Stimulated activated CD8-positive, alpha-beta memory T cell treated with anti-CD3 and anti-CD28 coated beads, Interleukin-4, amount 100 ng/mL, for 24 hours (primary cell): Measurements from ENCODE around the gene COPS6.
"Not testable (repeated sequence)": the region's sequence is repeated elsewhere in the genome, so short reads cannot be mapped to it uniquely, and the experiment has no call there.

Source experiments
- DNase-seq: peaks from one replicate; pipeline ENCODE4 v3.0.0-alpha.2; 2020; ENCODE audit warnings: low read depth

The COPS6 gene

GRCh38 chr7:100127866-100128636 lies 39.3 kb downstream of the COPS6 start:
- DNase-seq = no peak

- DNase-seq = no peak
Measured at GRCh38 chr7:100128637-100128963, 39.8 kb downstream of the COPS6 start.

GRCh38 chr7:100130220-100130607 lies 41.4 kb downstream of the COPS6 start:
- not testable (repeated sequence) for DNase-seq

DNA sequence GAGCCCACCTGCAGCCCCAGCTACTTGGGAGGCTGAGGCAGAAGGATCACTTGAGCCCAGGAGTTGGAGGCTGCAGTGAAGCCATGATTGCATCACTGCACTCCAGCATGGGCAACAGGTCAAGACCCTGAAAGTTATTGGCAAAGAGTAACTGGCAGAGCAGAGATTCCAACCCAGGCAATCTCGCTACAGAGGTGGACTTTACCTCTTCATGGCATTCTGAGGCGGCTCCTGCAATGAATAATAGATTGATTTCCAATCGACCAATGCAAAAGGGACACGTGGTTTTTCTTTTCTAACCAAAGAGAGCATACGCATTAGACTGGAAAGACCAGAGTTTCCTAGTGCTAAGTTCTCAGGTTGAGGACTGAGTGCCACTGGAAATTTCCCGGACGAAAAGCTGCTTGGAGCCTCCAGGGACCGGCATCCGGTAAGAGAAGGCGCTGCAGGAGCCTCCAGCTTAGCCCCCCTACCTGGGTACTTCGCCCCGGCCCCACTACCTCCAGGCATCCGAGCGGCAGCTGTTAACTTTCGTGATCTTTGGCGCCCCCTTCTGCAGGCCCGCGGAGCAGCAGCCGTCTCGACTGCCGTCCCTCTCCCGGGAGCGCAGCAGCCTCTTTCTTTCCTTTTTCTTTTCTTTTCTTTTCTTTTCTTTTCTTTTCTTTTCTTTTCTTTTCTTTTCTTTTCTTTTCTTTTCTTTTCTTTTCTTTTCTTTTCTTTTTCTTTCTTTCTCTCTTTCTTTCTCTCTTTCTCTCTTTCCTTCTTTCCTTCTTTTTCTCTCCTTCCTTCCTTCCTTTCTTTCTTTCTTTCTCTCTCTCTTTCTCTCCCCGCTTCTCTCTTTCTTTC lies 42.1 kb downstream of the COPS6 start:
- DNase-seq = peak; percentile 80

DNA sequence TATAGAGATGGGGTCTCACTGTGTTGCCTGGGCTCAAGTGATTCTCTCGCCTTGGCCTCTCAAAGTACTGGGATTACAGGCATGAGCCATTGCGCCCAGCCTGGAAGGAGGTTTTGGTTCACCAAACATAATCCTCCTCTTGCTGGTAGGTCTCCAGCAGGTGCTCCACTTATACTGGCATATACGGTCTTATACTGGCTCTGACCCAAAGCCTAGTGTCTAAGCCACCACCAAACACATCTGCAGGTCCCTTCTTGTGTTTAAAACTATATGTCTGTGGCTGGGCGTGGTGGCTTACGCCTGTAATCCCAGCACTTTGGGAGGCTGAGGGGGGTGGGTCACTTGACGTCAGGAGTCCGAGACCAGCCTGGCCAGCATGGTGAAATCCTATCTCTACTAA lies 43.4 kb downstream of the COPS6 start:
- no peak for DNase-seq

DNA sequence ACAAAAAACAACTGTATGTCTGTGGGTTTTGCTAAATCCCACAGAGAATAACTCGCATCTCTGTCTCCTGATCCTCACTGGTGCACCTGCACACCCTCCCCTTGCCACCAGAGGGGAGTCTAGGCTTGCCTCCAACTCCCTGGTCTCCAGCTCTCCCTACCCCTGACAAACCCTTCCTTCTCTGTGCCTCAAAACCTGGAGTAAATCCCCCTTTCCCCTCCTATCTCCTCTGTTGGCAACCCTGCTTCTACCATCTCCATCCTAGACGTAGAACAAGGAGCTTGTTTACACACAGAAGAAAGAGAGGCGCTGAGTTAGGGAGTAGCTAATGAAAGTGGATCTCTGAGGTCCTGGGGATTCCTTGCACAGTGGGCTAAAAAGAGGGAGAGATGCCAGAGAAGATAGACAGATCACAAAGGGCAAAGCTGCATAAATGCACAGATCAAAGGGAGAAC lies 44.0 kb downstream of the COPS6 start:
- DNase-seq = no peak

GRCh38 chr7:100137851-100138760 lies 49.3 kb downstream of the COPS6 start:
- DNase-seq = no peak

DNA sequence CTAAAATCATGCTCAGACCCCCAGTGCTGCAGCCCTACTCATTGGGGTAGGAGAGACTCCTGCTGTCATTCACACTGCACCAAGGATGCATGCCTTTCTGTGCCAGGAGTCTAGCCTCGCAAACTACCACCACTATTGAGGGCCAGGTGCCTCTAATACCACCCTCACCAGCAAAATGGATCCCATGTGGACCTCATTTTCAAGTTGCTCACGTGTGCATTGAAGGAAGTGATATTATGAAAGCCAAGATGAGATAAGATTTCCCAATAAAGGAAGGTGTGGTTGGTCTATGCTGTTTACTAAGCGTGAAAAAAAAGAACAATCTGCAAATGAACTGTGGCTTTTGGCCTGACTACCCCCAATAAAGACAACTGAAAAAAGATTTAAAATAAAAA lies 52.8 kb downstream of the COPS6 start:
- no peak for DNase-seq
